Activated CD4-positive, alpha-beta T cell treated with anti-CD3 and anti-CD28 coated beads, Interleukin-2, amount 50 U/mL, for 24 hours (primary cell): ENCODE results near the gene RFX6.

Experiments
- DNase-seq, 2 donors: peaks; one replicate each; pipeline ENCODE4 v3.0.0-alpha.2; 2020; ENCODE audit warnings: low read depth in 1 of 2, low spot score in 1 of 2

The RFX6 gene

DNA sequence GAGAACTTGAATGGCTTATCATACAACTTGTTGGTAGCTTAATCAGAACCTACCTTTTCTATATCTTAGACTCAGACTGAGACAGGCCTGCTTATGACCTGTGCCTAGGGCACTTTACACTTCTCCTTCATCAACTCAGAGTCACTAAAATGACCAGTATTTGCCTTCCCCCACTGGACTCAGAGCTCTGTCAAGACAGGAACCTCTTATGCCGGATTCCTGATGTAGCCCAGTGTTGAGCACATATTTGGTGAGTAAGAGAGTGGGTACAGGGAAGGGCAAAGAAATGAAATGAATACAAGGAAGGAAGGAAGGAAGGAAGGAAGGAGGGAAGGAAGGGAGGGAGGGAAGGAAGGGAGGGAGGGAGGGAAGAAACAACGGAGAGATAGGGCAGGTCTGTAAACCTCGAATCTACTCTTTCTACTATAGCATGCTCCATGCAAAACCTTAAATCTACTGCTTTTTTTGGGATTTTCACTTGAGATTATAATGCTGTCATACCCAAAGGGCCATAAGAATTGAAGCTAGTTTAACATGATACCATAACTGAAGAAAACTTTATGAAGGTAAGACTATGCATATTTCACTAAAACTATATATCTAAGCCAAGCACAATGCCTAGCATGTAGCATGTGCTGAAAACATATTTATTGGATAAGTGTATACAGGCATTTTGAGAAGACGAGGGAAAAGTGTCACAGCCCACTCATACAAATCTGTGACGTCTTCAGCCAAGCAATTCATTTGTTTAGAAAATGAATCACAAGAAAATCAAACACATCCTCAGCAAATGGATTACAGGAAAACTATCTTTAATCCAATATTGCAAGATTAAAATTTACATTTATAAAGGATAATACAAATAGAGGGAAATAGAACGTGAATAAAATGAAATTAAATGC, 89.9 kb downstream of the RFX6 start:
- DNase-seq = no peak

DNA sequence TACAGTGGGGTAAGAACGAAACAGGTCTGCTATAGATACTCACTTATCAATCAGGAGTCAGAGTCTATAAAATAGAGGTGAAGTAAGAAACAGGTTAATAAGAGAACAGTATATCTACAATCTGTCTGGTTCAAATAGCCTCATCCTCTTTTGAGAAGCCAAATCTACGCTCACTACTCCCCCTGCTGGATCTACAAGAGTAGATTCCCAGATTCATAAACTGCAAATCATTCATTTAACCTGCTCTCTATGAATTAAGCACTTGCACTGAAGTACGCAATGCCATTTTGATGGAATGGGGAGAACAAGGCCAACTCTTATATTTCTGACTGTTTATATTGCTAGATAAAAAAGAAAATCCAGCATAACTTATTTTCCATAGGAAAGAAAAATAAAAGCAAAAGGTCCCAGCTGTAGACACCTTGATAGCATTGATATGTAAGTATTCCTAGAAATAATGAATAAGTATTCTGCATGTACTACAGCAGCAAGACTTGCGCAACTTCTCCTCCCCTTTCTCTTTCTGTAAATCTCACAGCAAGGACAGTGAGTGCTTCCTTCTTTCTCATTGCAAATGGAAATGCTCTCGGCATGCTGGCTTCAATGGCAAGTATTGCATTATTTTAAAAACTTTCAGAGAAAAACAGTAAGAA, 92.3 kb downstream of the RFX6 start:
- DNase-seq = no peak

GRCh38 chr6:116971959-116972358, 94.9 kb downstream of the RFX6 start:
- DNase-seq = no peak

DNA sequence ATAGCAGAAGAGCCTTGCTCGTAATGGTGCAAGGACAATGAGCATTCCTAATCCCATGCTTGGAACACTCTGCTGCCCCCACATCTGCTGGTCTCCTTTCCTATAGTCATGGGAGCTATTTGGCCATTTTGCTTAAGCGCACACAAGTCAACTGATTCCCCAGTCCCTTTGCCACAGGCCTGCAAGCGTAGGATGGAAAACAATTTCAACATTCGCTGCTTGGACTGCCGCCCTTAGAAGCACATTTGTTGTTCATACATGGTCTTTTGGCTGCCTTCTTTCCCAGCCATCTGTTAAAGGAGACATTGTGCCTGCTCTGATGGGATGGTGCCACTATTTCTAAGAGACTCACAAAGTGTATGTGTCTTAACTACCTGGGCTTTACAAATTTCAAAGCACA, 96.9 kb downstream of the RFX6 start:
- no peak for DNase-seq

- DNase-seq = no peak
These were observed 97.7 kb downstream of the RFX6 start for GRCh38 chr6:116974526-116975316.

DNA sequence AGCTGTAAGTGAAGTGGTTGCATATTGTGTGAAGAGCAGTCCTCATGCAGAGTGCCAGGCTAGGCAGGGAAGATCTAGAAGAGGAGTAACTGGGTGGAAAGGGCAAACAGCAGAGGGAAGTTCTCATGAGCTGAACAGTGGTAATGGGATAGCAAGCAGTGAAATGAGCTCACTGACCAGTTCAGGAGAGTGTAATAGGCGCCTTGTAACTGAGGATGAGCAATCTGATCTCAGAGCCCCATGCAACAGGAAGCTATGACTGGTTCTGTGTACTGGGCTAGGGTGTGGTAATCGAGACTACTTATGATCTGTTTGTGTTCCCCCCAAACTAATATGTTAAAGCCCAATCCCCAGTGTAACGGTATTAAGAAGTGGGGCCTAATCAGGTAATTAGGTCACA, 98.6 kb downstream of the RFX6 start:
- DNase-seq = no peak

DNA sequence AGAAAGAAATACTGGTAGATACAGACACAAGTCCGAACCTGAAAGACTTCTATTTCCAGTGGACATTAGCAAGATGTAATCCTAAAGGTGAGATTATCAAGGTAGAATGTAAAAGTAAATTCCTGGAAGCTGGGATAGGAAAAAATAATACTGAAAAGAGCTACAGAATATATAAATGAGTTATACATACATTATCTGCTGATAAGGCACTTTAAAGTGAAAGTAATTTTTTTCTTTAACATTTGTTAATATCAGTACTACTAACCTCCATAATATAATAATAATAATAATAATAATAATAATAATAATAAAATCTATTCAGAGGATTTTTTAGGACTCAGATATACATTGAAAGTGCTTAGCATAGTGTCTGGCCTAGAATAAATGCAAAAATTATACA, 102.5 kb downstream of the RFX6 start:
- DNase-seq = no peak
